GM11168 (cell line): ENCODE measurements around the gene MARCHF11.

Experiments used
- in situ Hi-C: fragments of 300-500 bp; cut with MboI; formaldehyde crosslinking; loops from one replicate; pipeline ENCODE4 v1.12.0; 2022; ENCODE audit warnings: low sequenced_read_pairs; ENCODE audit not compliant: unreplicated experiment

MARCHF11 gene

DNA sequence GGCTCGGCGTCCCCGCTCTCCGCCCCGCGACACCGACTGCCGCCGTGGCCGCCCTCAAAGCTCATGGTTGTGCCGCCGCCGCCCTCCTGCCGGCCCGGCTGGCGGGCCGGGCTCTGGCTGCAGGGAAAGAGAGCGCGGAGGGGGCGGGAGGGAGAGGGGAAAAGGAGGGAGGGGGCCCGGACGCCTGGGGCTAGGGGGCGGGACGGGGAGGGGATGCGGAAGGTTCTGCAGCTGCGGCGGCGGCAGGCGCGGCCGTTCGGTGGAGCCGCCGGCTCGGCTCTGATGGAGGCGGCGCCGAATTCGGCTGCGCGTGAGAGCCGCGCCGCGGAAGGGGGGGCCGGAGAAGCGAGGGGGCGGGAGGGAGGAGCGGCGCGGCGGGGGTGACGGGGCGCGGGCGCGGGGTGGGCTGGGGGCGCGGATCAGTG is at the start of gene MARCHF11:
Gene MARCHF11, minus strand, starts transcription at position 281 of the 425 bp plus-strand sequence. Its CDS starts 216 bp downstream, at position 65.
- in situ Hi-C loops: no loop called here

DNA sequence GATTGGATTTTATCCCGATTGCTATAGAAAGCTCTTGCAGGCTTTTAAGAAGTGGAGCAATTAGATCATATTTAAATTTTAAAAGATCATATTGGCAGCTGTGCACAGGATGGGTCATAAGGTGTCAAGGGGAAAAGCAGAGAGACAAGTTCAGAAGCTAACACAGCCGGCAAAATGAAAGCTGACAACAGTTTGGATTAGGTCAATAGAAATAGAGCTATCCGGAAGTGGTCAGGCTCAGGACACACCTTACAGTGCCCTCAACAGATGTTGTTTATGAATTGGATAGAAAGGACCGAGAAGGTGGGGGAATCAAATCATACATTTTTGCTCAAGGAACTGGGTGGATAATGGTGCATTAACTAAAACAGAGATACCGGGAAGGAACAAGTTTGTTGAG is 46.3 kb upstream of the MARCHF11 start:
- in situ Hi-C loops: no loop called here

GRCh38 chr5:16192311-16192710 is 12.7 kb upstream of the MARCHF11 start:
- in situ Hi-C loops: no loop called here

DNA sequence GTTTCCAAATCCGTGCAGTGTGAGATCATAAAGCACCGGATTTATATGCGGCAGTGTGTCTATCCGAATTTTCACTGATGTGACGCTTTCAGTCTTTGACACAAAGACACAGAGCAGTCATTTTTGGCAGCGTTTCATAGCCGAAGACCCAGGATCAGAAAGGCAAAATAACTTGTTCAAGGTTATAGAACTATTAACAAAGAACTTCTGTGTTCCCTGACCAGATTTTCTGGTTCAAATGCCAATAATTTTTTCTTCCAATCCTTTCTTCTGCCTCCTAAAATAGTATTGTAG is 1.1 kb upstream of the MARCHF11 start:
- in situ Hi-C loops: no loop called here

- in situ Hi-C loops: no loop called here
Measured at GRCh38 chr5:16179936-16180788, 571 bp upstream of the MARCHF11 start.

- in situ Hi-C loops: no loop called here
Measured at GRCh38 chr5:16178745-16179372, 732 bp downstream of the MARCHF11 start.

- in situ Hi-C loops: loop anchor here (25.0 kb wide), 1 partner anchor 268 kb away; no protein-coding TSS in a partner anchor
Measured at GRCh38 chr5:16169550-16169949, 10.0 kb downstream of the MARCHF11 start.

GRCh38 chr5:16160706-16161105 is 18.9 kb downstream of the MARCHF11 start:
- in situ Hi-C loops: loop anchor here (25.0 kb wide), 1 partner anchor 277 kb away; no protein-coding TSS in a partner anchor

- in situ Hi-C loops: loop anchor here (25.0 kb wide), 1 partner anchor 278 kb away; no protein-coding TSS in a partner anchor
Measured at GRCh38 chr5:16159636-16160035, 20.0 kb downstream of the MARCHF11 start.

DNA sequence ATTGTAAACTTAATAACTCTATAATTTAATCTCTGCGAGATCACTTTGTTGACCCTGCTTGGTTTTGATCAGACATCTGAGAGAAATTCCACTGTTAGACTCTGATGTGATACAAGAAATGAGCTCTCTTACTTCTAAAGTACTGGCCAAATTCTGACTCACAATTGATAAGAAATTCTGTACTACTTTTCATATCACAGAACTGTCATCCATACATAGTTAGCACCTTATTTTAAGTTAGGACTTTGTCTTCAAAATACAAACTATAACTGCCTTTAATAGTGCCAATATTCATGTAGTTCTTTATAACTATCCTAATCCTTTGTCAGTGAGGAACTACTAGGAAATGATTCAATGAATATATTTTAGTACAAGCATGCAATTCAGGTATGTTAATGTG is 23.4 kb downstream of the MARCHF11 start:
- in situ Hi-C loops: loop anchor here (25.0 kb wide), 1 partner anchor 281 kb away; no protein-coding TSS in a partner anchor

DNA sequence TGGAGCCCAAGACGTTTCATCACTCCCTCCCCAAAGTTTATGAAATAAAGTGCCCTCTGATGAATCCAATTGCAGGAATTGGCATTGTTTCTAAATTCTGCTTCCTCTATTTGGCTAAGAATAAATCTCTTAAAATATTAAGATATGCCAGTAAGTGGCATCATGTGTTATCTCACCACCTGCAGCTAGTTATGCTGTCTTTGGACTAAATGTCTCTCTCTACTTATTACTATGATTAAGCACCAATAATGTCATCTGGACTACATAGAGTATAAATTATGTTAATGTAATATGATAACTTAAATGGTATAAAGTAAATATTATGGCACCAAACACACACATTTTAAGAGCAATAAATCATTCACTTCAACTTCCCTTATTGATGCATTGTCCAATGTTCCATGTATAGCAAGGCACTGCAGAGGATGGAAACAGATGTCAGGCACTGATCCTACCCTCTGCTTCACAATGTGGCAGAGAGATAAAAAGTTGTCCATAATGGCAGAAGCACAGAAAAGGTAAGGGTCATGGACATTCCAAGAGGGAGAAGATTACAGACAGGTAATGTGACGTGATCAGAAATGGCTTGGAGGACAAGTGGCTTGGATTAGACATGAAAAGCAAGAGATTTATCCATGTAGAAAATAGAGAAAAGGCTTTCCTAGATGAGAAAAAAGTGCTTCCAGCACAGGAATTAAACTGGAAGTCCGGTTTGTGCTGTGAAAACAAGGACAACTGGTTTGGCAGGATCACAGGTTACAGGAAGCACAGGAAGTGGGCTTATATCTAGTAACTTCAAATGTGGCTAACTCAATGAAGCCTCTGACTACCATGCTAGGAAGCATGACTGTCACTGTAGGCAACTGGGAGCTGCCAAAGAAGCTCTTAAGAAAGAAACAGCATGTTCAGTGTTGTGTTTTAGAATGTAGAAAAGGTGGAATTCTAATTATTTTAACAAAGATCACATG is 26.7 kb downstream of the MARCHF11 start:
- in situ Hi-C loops: loop anchor here (25.0 kb wide), 1 partner anchor 284 kb away; no protein-coding TSS in a partner anchor

- in situ Hi-C loops: loop anchor here (25.0 kb wide), 1 partner anchor 288 kb away; no protein-coding TSS in a partner anchor
Measured at GRCh38 chr5:16149621-16150020, 30.0 kb downstream of the MARCHF11 start.

GRCh38 chr5:16147179-16147900 is 32.3 kb downstream of the MARCHF11 start:
- in situ Hi-C loops: no loop called here

DNA sequence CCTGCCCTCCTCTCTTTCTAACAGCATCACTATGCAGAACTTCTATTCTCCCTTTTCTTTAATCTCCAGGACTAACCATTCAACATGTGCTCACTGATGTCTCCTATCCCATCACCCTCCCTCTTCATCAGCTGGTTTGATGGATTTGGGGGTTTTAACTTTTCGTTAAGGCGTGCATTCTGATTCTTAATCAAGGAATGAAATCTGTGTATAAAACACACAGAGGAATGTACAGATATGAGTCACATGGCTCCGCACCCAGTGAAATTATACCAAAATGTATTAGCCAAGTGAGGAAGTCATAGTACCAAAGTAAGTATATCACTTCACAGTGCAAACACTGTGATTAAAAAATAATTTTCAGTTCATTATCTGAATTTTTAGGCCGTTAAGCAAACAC is 35.2 kb downstream of the MARCHF11 start:
- in situ Hi-C loops: no loop called here

GRCh38 chr5:16143361-16144049 is 36.1 kb downstream of the MARCHF11 start:
- in situ Hi-C loops: no loop called here

DNA sequence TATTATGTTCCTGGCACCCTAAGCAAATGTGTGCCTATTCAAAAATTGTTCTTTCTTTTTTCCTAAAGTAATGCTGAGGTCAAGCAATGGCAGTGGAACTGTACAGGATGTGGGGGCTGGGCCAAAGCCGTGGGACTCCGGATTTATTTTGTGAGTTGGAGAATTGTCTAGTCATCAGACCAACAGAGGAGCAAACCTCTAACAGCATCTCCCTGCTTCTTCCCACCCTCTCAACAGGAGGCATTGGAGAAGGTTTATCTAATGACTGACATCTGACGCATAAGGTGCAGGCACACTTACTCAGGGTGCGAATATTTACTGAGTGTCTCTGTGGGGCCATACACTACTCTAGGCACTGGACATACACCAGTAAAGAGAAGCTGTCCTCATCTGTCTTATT is 38.6 kb downstream of the MARCHF11 start:
- in situ Hi-C loops: no loop called here

GRCh38 chr5:16140417-16140816 is 39.2 kb downstream of the MARCHF11 start:
- in situ Hi-C loops: no loop called here

- in situ Hi-C loops: no loop called here
Measured at GRCh38 chr5:16137177-16137576, 42.4 kb downstream of the MARCHF11 start.

DNA sequence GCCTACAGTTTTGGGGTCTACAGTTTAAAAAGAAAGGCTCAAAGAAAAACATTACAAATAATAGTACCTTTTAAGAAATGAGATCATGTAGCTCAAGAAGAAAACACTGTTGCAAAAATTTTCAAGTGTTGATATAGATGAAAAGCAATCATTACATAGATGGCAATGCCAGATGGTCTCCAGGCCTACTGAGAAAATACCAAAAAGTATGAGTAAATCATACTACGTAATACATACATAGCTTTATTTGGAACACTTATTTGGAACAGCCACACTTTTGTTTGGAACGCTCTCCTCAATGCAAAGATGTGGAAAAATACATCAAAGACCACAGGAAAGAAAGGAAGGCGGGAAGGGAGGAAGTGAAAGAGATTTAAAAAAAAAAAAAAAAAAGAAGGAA is 44.1 kb downstream of the MARCHF11 start:
- in situ Hi-C loops: no loop called here
